Natural killer cell (primary cell): Measurements from ENCODE around the gene ENPP5. TPM values are rescaled to one million over a fixed set of nuclear protein-coding genes. Genes with fewer than 3 reads are reported as not detected.
A peak's percentile ranks its signal among the peaks of the same experiment; 100 is the strongest.
"Not testable (repeated sequence)": the region's sequence is repeated elsewhere in the genome, so short reads cannot be mapped to it uniquely, and the experiment has no call there.

Experiments
- ATAC-seq, 3 donors: fragments of 150-1000 bp in 2 of 3; fragments of 200-7000 bp in 1 of 3; cut with Tn5 transposase; 1 replicate in 1 of 3; 2 replicates in 2 of 3; pipeline ENCODE4 v1.10.0; 2021; ENCODE audit warnings: mild to moderate bottlenecking in 2 of 3, moderate library complexity in 2 of 3
- DNase-seq, 2 donors: peaks; one replicate each; pipeline versions ENCODE4 v3.0.0 to v3.0.0-alpha.2; 2013 to 2021; ENCODE audit warnings: mixed read lengths in 1 of 2
- H3K27ac ChIP-seq: one replicate; pipeline ENCODE4 v1.5.1; 2013; ENCODE audit warnings: mild to moderate bottlenecking, low read length
- H3K27me3 ChIP-seq: one replicate; pipeline ENCODE4 v1.6.1; 2013; ENCODE audit warnings: low read length; ENCODE audit not compliant: control insufficient read depth, insufficient read depth
- H3K36me3 ChIP-seq: one replicate; pipeline ENCODE4 v1.6.1; 2013; ENCODE audit warnings: low read length; ENCODE audit not compliant: control insufficient read depth, insufficient read depth
- H3K4me1 ChIP-seq: one replicate; pipeline ENCODE4 v1.6.1; 2013; ENCODE audit warnings: low read length; ENCODE audit not compliant: control insufficient read depth, insufficient read depth
- H3K4me3 ChIP-seq: one replicate; pipeline ENCODE4 v1.5.1; 2013; ENCODE audit warnings: low read length
- H3K9me3 ChIP-seq: one replicate; pipeline ENCODE4 v1.6.1; 2013; ENCODE audit warnings: low read length; ENCODE audit not compliant: control insufficient read depth, insufficient read depth
- H3K27ac Mint-ChIP-seq, 2 donors: one replicate each; pipeline ENCODE4 v1.8.0; 2022; ENCODE audit warnings: mild to moderate bottlenecking in 2 of 2, mixed read lengths in 2 of 2, moderate library complexity in 1 of 2
- H3K27me3 Mint-ChIP-seq, 2 donors: one replicate each; pipeline ENCODE4 v1.8.0; 2022; ENCODE audit warnings: low read depth in 2 of 2, mixed read lengths in 2 of 2
- H3K36me3 Mint-ChIP-seq: one replicate; pipeline ENCODE4 v1.8.0; 2022; ENCODE audit warnings: mixed read lengths
- H3K4me1 Mint-ChIP-seq, 2 donors: one replicate each; pipeline ENCODE4 v1.8.0; 2022; ENCODE audit warnings: mixed read lengths in 2 of 2
- H3K4me3 Mint-ChIP-seq: one replicate; pipeline ENCODE4 v1.8.0; 2022; ENCODE audit warnings: mild to moderate bottlenecking, moderate library complexity, mixed read lengths
- H3K9me3 Mint-ChIP-seq, 2 donors: one replicate each; pipeline ENCODE4 v1.8.0; 2022; ENCODE audit warnings: mixed read lengths in 2 of 2
- CTCF ChIP-seq: fragments of 200-600 bp; IDR thresholded peaks from one replicate; pipeline ENCODE4 v1.8.0; 2022; ENCODE audit warnings: antibody characterized with exemption
- WGBS: methylation state at CpG from one replicate; pipeline ENCODE4 v1.1.7; 2013; ENCODE audit warnings: missing lambda C conversion rate; ENCODE audit not compliant: insufficient coverage; 5-methylcytosine and 5-hydroxymethylcytosine counted together
- intact Hi-C: fragments of 100-400 bp; cut with micrococcal nuclease; formaldehyde crosslinking; loops from one replicate; pipeline ENCODE4 v1.14.2; 2022
- total RNA-seq, 4 donors: library from RNA; stranded (reverse); fragments of 120-200 nt in 1 of 4; gene quantifications; one replicate each; pipeline versions ENCODE4 v1.2.3 to v1.2.4, GENCODE V29; 2013 to 2022

ENPP5 gene
- total RNA-seq, 3 donors from 2014 or later (not counting 1 experiment from before 2014, with no cell fraction given): 9.3 to 13.4 (median 9.6) TPM

- no peak for ATAC-seq
- H3K9me3 Mint-ChIP-seq: no peaks in the 10 kb centered on the region
Observed at GRCh38 chr6:46159229-46159628, 11.6 kb downstream of the ENPP5 start.

GRCh38 chr6:46156701-46157100 lies 14.1 kb downstream of the ENPP5 start:
- ATAC-seq: no peak
- Histone ChIP-seq H3K27ac (no peak overlapping the region), H3K36me3 (peaks cover 11% of the 10 kb centered on the region), H3K9me3 (no peaks in the 10 kb centered on the region), H3K4me3 (no peak overlapping the region), H3K4me1 (no peaks in the 10 kb centered on the region), H3K27me3 (no peaks in the 10 kb centered on the region)
- DNase-seq: no peak
- no peaks in the 10 kb centered on the region for H3K27me3 Mint-ChIP-seq
- peaks cover 13 to 25% of the 10 kb centered on the region in 2 donors for H3K4me1 Mint-ChIP-seq
- intact Hi-C loops: no loop called here
- no peaks in the 10 kb centered on the region for H3K9me3 Mint-ChIP-seq
- H3K4me3 Mint-ChIP-seq: no peak overlapping the region
- H3K36me3 Mint-ChIP-seq: peaks cover 3% of the 10 kb centered on the region
- TF ChIP-seq CTCF: no peak
- peak overlapping the region in 1 of 2 donors; percentile 6 for H3K27ac Mint-ChIP-seq

More at GRCh38 chr6:46159229-46159628, 11.6 kb downstream of the ENPP5 start:
- no peaks in the 10 kb centered on the region for H3K9me3 ChIP-seq
- Mint-ChIP-seq H3K36me3 (peaks cover 10% of the 10 kb centered on the region), H3K27ac (no peak overlapping the region), H3K27me3 (no peaks in the 10 kb centered on the region), H3K4me1 (peaks cover 9 to 28% of the 10 kb centered on the region in 2 donors), H3K4me3 (no peak overlapping the region)
- no peak for TF ChIP-seq CTCF
- H3K36me3 ChIP-seq: peaks cover 15% of the 10 kb centered on the region
- no peaks in the 10 kb centered on the region for H3K4me1 ChIP-seq
- no peak for DNase-seq
- H3K27ac ChIP-seq: no peak overlapping the region
- intact Hi-C loops: no loop called here
- no peaks in the 10 kb centered on the region for H3K27me3 ChIP-seq
- no peak overlapping the region for H3K4me3 ChIP-seq

GRCh38 chr6:46149066-46149465 lies 21.7 kb downstream of the ENPP5 start:
- H3K4me3 ChIP-seq, ATAC-seq, H3K27me3 Mint-ChIP-seq, H3K4me3 Mint-ChIP-seq, DNase-seq, H3K9me3 Mint-ChIP-seq, H3K4me1 Mint-ChIP-seq, H3K36me3 ChIP-seq, H3K36me3 Mint-ChIP-seq, H3K27ac ChIP-seq, intact Hi-C loops, H3K9me3 ChIP-seq, H3K4me1 ChIP-seq, H3K27me3 ChIP-seq: not testable (repeated sequence)
- H3K27ac Mint-ChIP-seq: peak overlapping the region in 1 of 2 donors; percentile 22
- 92% methylated on average over 2 of the region's 3 CpGs for WGBS

- TF ChIP-seq CTCF: no peak
- no peak for DNase-seq
- H3K27ac Mint-ChIP-seq: no peak overlapping the region
- no peaks in the 10 kb centered on the region for H3K4me1 ChIP-seq
- WGBS: 92% methylated on average over 1 of the region's 1 CpG
- intact Hi-C loops: no loop called here
- no peaks in the 10 kb centered on the region for H3K27me3 Mint-ChIP-seq
- H3K9me3 Mint-ChIP-seq: no peaks in the 10 kb centered on the region
- no peaks in the 10 kb centered on the region for H3K9me3 ChIP-seq
- ATAC-seq: no peak
- peaks cover 11 to 13% of the 10 kb centered on the region in 2 donors for H3K4me1 Mint-ChIP-seq
- no peaks in the 10 kb centered on the region for H3K36me3 Mint-ChIP-seq
- H3K27ac ChIP-seq: no peak overlapping the region
- no peak overlapping the region for H3K4me3 Mint-ChIP-seq
- H3K36me3 ChIP-seq: peaks cover 25% of the 10 kb centered on the region
- H3K4me3 ChIP-seq: no peak overlapping the region
- no peaks in the 10 kb centered on the region for H3K27me3 ChIP-seq
Observed at GRCh38 chr6:46144270-46144669, 26.5 kb downstream of the ENPP5 start.
